Mucosa of rectum (tissue), 2 donors: Measurements from ENCODE around the gene OSBPL7.

ENCODE experiments used
- H3K27ac ChIP-seq, 2 donors: one replicate each; pipeline ENCODE4 v1.7.0; 2013; ENCODE audit warnings: inconsistent platforms in 2 of 2, low read depth in 2 of 2, low read length in 2 of 2
- H3K27me3 ChIP-seq, 2 donors: one replicate each; pipeline ENCODE4 v1.7.0; 2013; ENCODE audit warnings: low read length in 2 of 2; ENCODE audit not compliant: control insufficient read depth in 2 of 2, insufficient read depth in 2 of 2
- H3K36me3 ChIP-seq, 2 donors: one replicate each; pipeline ENCODE4 v1.7.0; 2013; ENCODE audit warnings: low read length in 2 of 2; ENCODE audit not compliant: control insufficient read depth in 2 of 2, insufficient read depth in 2 of 2
- H3K4me1 ChIP-seq, 2 donors: one replicate each; pipeline ENCODE4 v1.7.0; 2013; ENCODE audit warnings: low read length in 2 of 2, mild to moderate bottlenecking in 1 of 2; ENCODE audit not compliant: control insufficient read depth in 2 of 2, insufficient read depth in 2 of 2
- H3K4me3 ChIP-seq, 2 donors: one replicate each; pipeline ENCODE4 v1.7.0; 2013; ENCODE audit warnings: low read length in 2 of 2
- H3K9ac ChIP-seq, 2 donors: one replicate each; pipeline ENCODE4 v1.7.0; 2013; ENCODE audit warnings: low read length in 2 of 2, low read depth in 1 of 2, mild to moderate bottlenecking in 1 of 2
- H3K9me3 ChIP-seq, 2 donors: one replicate each; pipeline ENCODE4 v1.7.0; 2013; ENCODE audit warnings: low read length in 2 of 2; ENCODE audit not compliant: control insufficient read depth in 2 of 2
- donor health status: healthy.
- donor health status: Normal muscosa, but diverticular disease.

Gene OSBPL7

GRCh38 chr17:47847341-47848197 is 26.0 kb upstream of the OSBPL7 start:
- peaks cover 6 to 21% of the 10 kb centered on the region in 2 donors for H3K4me1 ChIP-seq
- no peak overlapping the region for H3K9ac ChIP-seq
- H3K9me3 ChIP-seq, result no peaks in the 10 kb centered on the region
- no peak overlapping the region for H3K27ac ChIP-seq
- peaks cover 13 to 25% of the 10 kb centered on the region in 2 donors for H3K27me3 ChIP-seq
- no peaks in the 10 kb centered on the region for H3K36me3 ChIP-seq
- H3K4me3 ChIP-seq, result no peak overlapping the region

GRCh38 chr17:47846716-47847340 is 25.2 kb upstream of the OSBPL7 start:
- no peak overlapping the region for H3K27ac ChIP-seq
- no peak overlapping the region for H3K4me3 ChIP-seq
- H3K27me3 ChIP-seq, result peaks cover 9 to 17% of the 10 kb centered on the region in 2 donors
- H3K9ac ChIP-seq, result no peak overlapping the region
- no peaks in the 10 kb centered on the region for H3K36me3 ChIP-seq
- H3K9me3 ChIP-seq, result no peaks in the 10 kb centered on the region
- peaks cover 11 to 27% of the 10 kb centered on the region in 2 donors for H3K4me1 ChIP-seq

- Histone ChIP-seq H3K9me3 (no peaks in the 10 kb centered on the region), H3K36me3 (no peaks in the 10 kb centered on the region), H3K9ac (no peak overlapping the region), H3K4me1 (peaks cover 18 to 33% of the 10 kb centered on the region in 2 donors), H3K27ac (no peak overlapping the region), H3K27me3 (peaks cover 9 to 15% of the 10 kb centered on the region in 2 donors), H3K4me3 (no peak overlapping the region)
These were observed 24.1 kb upstream of the OSBPL7 start for GRCh38 chr17:47845716-47846075.

- H3K9me3 ChIP-seq, result no peaks in the 10 kb centered on the region
- no peak overlapping the region for H3K27ac ChIP-seq
- peaks cover 9 to 12% of the 10 kb centered on the region in 2 donors for H3K27me3 ChIP-seq
These were observed 23.5 kb upstream of the OSBPL7 start for GRCh38 chr17:47844814-47845715.

GRCh38 chr17:47844227-47844626 is 22.6 kb upstream of the OSBPL7 start:
- Histone ChIP-seq H3K27ac (no peak overlapping the region), H3K9ac (no peak overlapping the region), H3K27me3 (peaks cover 6 to 9% of the 10 kb centered on the region in 2 donors), H3K36me3 (no peaks in the 10 kb centered on the region), H3K4me3 (no peak overlapping the region), H3K4me1 (peaks cover 26 to 30% of the 10 kb centered on the region in 2 donors), H3K9me3 (no peaks in the 10 kb centered on the region)

More at GRCh38 chr17:47844814-47845715, 23.5 kb upstream of the OSBPL7 start:
- no peak overlapping the region for H3K4me3 ChIP-seq
- H3K36me3 ChIP-seq, result no peaks in the 10 kb centered on the region
- no peak overlapping the region for H3K9ac ChIP-seq
- peaks cover 23 to 31% of the 10 kb centered on the region in 2 donors for H3K4me1 ChIP-seq

- peaks cover 2 to 5% of the 10 kb centered on the region in 2 donors for H3K36me3 ChIP-seq
- H3K9ac ChIP-seq, result no peak overlapping the region
- no peaks in the 10 kb centered on the region for H3K9me3 ChIP-seq
- no peak overlapping the region for H3K27ac ChIP-seq
- H3K27me3 ChIP-seq, result peaks cover 2 to 3% of the 10 kb centered on the region in 2 donors
- H3K4me1 ChIP-seq, result peaks cover 26 to 30% of the 10 kb centered on the region in 2 donors
- H3K4me3 ChIP-seq, result no peak overlapping the region
These were observed 21.8 kb upstream of the OSBPL7 start for GRCh38 chr17:47843391-47843730.

- H3K4me3 ChIP-seq, result peak overlapping the region in 1 of 2 donors; percentile 92
- H3K4me1 ChIP-seq, result peaks cover 26 to 30% of the 10 kb centered on the region in 2 donors
These were observed 20.1 kb upstream of the OSBPL7 start for GRCh38 chr17:47841488-47842291.

GRCh38 chr17:47840742-47841487 is 19.3 kb upstream of the OSBPL7 start, which contains the start of gene SCRN2:
SCRN2 (minus strand) TSS chr17:47841273; CDS start chr17:47840843, 430 bp downstream.
- Histone ChIP-seq H3K27me3 (no peaks in the 10 kb centered on the region), H3K4me3 (peak within 1 kb of the TSS; percentile 86 to 92), H3K4me1 (peaks cover 26 to 30% of the 10 kb centered on the region in 2 donors), H3K9me3 (no peaks in the 10 kb centered on the region), H3K36me3 (peaks cover 11 to 14% of the 10 kb centered on the region in 2 donors), H3K27ac (peak within 1 kb of the TSS; percentile 65 to 72), H3K9ac (peak within 1 kb of the TSS; percentile 74 to 75)

More at GRCh38 chr17:47841488-47842291, 20.1 kb upstream of the OSBPL7 start:
- H3K9ac ChIP-seq, result peak overlapping the region; percentile 74 to 75
- peaks cover 6 to 7% of the 10 kb centered on the region in 2 donors for H3K36me3 ChIP-seq
- H3K9me3 ChIP-seq, result no peaks in the 10 kb centered on the region
- H3K27ac ChIP-seq, result peak overlapping the region; percentile 65 to 72
- H3K27me3 ChIP-seq, result no peaks in the 10 kb centered on the region
